ENCODE results near the gene VPS45.

VPS45 gene

GRCh38 chr1:150162582-150162861 lies 94.9 kb downstream of the VPS45 start:
- TF ChIP-seq CTCF (conservative IDR thresholded peaks at IDR 0.05; ENCODE audit: control insufficient read depth, insufficient read depth, low read depth, low read length) = no peak
- DNase-seq (ENCODE audit: low read depth) = no peak
- no peak overlapping the region for H3K4me3 ChIP-seq (ENCODE audit: control insufficient read depth, low read depth, low read length)

GRCh38 chr1:150162862-150163706 lies 95.5 kb downstream of the VPS45 start:
- peak overlapping the region; percentile 15 for H3K4me3 ChIP-seq (ENCODE audit: control insufficient read depth, low read depth, low read length)
- DNase-seq (ENCODE audit: low read depth) = peak; percentile 99
- no peak for TF ChIP-seq CTCF (conservative IDR thresholded peaks at IDR 0.05; ENCODE audit: control insufficient read depth, insufficient read depth, low read depth, low read length)

GRCh38 chr1:150164224-150164623 lies 96.6 kb downstream of the VPS45 start:
- TF ChIP-seq CTCF (conservative IDR thresholded peaks at IDR 0.05; ENCODE audit: control insufficient read depth, insufficient read depth, low read depth, low read length) = no peak
- no peak overlapping the region for H3K4me3 ChIP-seq (ENCODE audit: control insufficient read depth, low read depth, low read length)
- no peak for DNase-seq (ENCODE audit: low read depth)

- no peak overlapping the region for H3K4me3 ChIP-seq (ENCODE audit: control insufficient read depth, low read depth, low read length)
- DNase-seq (ENCODE audit: low read depth) = no peak
- TF ChIP-seq CTCF (conservative IDR thresholded peaks at IDR 0.05; ENCODE audit: control insufficient read depth, insufficient read depth, low read depth, low read length) = no peak
Measured at GRCh38 chr1:150164779-150165178, 97.2 kb downstream of the VPS45 start.

GRCh38 chr1:150165622-150166612 lies 98.3 kb downstream of the VPS45 start:
- peak; percentile 89 for TF ChIP-seq CTCF (conservative IDR thresholded peaks at IDR 0.05; ENCODE audit: control insufficient read depth, insufficient read depth, low read depth, low read length)
- no peak overlapping the region for H3K4me3 ChIP-seq (ENCODE audit: control insufficient read depth, low read depth, low read length)
- DNase-seq (ENCODE audit: low read depth) = peak; percentile 61

GRCh38 chr1:150168960-150169601 lies 101.5 kb downstream of the VPS45 start:
- no peak overlapping the region for H3K4me3 ChIP-seq (ENCODE audit: control insufficient read depth, low read depth, low read length)
- peak; percentile 86 for TF ChIP-seq CTCF (conservative IDR thresholded peaks at IDR 0.05; ENCODE audit: control insufficient read depth, insufficient read depth, low read depth, low read length)
- peak; percentile 67 for DNase-seq (ENCODE audit: low read depth)
